ENCODE measurements around the gene SH3BP5L.

- TF ChIP-seq, protein P1, sequence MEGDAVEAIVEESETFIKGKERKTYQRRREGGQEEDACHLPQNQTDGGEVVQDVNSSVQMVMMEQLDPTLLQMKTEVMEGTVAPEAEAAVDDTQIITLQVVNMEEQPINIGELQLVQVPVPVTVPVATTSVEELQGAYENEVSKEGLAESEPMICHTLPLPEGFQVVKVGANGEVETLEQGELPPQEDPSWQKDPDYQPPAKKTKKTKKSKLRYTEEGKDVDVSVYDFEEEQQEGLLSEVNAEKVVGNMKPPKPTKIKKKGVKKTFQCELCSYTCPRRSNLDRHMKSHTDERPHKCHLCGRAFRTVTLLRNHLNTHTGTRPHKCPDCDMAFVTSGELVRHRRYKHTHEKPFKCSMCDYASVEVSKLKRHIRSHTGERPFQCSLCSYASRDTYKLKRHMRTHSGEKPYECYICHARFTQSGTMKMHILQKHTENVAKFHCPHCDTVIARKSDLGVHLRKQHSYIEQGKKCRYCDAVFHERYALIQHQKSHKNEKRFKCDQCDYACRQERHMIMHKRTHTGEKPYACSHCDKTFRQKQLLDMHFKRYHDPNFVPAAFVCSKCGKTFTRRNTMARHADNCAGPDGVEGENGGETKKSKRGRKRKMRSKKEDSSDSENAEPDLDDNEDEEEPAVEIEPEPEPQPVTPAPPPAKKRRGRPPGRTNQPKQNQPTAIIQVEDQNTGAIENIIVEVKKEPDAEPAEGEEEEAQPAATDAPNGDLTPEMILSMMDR (IDR thresholded peaks at IDR 0.05): no peak
- no peak for TF ChIP-seq POLR2A (IDR thresholded peaks at IDR 0.05)
These were observed 1.4 kb downstream of the SH3BP5L start for GRCh38 chr1:248824301-248824700.

Data from prostate gland (tissue), 2 donors.